ENCODE measurements around the gene POLR1H.
A peak's percentile ranks its signal among the peaks of the same experiment; 100 is the strongest.

The POLR1H gene

GRCh38 chr6:30093951-30094661 lies 33.0 kb downstream of the POLR1H start:
- DNase-seq (ENCODE audit: low read depth in 2 of 2) = no peak

- no peak for DNase-seq (ENCODE audit: low read depth in 2 of 2)
Measured at GRCh38 chr6:30096829-30097228, 35.8 kb downstream of the POLR1H start.

GRCh38 chr6:30097902-30098768 lies 37.1 kb downstream of the POLR1H start:
- DNase-seq (ENCODE audit: low read depth in 2 of 2) = no peak

DNA sequence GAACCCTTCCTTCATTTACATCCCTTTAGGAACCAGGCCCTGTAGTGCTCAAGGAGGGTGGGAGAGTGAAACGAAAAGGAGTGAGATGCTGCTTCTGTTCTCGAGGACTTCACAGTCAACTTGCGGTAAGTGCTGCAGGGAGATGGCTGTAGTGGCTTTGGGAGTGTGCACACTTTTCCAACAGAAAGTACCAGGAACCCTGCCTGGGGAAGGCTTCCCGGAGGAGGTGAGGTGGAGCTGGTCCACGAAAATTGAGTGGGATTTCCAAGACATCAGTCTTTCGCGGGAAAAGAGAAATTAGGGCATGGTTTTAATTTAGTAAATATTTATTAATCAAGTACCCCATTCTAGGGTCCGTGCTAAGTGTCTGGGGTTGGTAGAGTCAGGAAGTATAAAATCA lies 39.1 kb downstream of the POLR1H start:
- no peak for DNase-seq (ENCODE audit: low read depth in 2 of 2)

DNA sequence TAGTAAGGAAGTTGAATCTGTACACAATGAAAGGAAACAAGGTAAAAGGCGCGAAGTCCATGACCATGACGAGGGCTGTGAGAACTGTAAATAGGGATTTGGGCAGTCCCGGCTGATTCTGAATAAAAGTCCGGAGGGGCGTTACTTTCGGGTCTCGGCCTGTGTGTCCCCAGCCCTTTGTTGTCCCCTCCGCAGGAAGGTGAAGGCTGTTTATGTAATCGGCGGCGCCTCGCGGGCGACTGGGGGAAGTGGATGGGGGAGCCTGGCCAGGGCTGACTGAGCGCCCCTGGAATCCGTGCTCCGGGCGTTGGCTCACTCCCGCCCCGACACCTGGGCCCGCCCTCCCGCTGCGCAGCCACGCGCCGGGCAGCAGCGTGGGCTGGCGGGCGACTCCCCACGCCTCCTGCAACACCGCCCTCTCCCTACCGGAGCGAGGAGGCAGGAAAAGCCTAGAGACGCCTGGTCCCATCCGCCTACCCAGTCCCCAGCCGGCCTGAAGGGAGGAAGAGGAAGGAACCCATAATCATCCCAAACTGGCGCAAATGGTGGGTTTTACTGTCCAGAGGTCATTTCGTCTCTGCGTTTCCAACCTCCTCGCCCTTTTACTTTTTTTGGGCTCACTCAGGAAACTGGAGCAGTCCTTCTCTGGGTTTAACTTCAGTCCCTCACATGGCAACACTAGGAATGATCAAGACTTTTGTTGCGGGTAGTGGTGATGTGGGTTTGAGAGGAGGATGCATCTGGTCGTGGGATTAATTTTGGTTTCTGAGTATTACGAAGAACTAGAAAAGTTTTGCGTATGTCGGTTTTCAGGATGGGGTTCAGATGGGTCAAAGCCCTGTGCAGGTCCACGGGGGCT lies 39.7 kb downstream of the POLR1H start:
- no peak for DNase-seq (ENCODE audit: low read depth in 2 of 2)

- peak; percentile 39 to 65 for DNase-seq (ENCODE audit: low read depth in 2 of 2)
Measured at GRCh38 chr6:30101444-30102413, 40.7 kb downstream of the POLR1H start.

- no peak for DNase-seq (ENCODE audit: low read depth in 2 of 2)
Measured at GRCh38 chr6:30102414-30102969, 41.4 kb downstream of the POLR1H start.

DNA sequence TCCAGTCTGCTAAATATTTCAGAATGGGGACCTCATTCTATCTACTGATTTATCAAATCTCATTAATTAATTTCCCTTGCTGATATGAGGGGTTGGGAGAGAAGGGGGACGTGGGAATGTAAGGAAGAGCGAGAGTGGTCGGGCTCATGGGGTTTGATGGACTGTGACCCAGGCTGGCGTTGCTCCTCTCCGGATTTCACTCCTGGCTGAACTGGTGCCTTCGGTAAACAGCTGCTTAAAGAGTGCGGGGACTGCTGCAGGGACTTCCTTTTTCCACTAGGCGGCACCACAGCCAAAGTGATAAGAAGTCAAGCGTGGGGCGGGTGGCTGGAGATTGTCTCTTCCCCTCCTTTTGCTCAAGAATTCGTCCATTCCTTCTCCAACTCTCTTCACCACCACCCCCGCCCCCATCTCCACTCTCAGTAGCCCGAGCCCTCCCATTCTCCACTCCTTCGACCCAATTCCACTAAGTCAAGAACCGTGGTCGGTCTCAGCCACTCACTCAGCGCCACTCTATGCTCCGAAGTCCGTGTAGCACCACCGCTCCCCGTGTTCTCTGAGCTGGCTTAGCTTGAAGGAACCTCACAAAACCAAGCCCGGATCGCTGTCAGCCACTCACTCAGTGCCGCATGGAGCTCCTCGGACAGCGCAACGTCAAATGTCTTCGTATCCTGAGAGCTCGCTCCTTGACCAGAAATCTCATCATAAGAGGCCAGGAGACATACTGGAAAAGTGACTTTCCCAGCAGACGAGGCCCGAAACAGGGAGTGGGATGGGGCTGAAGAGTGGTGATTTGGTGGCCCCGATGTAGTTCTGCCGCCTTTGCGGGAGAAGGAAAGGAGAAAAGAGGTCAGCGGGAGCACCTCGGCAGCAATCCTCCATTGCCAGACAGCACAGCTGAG lies 42.2 kb downstream of the POLR1H start:
- DNase-seq (ENCODE audit: low read depth in 2 of 2) = peak; percentile 64 to 77

DNA sequence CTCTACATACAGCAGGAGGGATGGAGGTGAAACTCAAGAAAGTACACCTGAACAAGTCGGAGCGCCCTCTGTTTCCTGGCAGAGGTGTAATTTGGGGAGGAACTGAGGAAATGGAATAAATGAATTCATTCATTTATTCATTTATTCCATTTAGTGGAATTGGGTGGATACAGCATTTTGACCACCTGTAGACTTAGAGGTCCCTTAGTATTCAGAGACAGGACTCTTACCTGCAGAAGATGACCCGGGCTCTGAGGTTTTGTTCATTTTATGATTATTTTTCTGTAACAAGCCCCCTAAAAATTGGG lies 42.8 kb downstream of the POLR1H start:
- DNase-seq (ENCODE audit: low read depth in 2 of 2) = no peak

DNA sequence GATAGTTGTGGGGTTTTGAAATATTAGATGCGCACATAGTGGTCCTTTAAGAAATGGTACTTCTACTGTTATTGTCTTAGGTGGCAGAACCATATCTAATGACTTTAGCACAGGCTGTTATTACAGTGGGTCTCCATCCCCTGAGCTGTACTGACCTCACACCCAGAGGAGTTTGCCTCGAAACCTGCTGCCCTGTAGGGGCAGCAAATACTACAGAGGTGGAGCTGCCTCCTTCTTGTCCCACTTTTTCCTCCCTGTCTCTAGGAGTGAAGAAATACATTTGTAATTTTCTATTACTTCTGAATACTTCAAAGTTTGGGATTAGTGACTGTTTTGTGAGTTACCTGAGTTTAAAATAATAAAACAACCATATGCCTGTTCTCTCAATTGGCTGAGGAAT lies 43.6 kb downstream of the POLR1H start:
- no peak for DNase-seq (ENCODE audit: low read depth in 2 of 2)

GRCh38 chr6:30111266-30111856 lies 50.3 kb downstream of the POLR1H start:
- no peak for DNase-seq (ENCODE audit: low read depth in 2 of 2)

DNA sequence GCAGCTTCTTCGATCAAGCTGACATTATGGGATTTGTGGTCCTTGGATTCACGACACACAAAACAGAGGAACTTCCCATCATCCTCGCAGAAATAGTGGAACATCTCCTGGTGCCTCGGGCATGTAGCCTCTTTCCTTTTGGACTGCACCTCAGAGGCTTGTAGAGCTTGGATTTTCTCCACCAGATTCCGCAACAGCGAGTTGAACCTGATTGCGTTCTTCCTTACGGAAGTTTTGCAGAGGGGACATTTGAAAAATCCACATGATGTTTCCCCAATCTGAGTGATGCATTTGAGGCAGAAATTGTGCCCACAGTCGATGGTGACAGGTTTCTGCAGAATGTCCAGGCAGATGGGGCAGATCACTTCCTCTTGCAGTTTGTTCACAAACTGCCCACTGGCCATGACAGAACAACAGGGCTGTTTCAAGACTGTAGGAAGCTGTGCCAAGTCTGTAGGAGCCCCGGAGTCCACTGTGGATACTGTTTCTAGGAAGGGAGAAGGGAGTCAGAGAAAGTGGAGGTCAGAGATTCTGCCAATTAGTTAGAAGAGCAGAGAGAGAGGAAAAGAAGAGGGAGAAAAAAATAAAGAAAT lies 51.4 kb downstream of the POLR1H start:
- no peak for DNase-seq (ENCODE audit: low read depth in 2 of 2)

GRCh38 chr6:30113003-30113759 lies 52.1 kb downstream of the POLR1H start, which contains the start of gene TRIM31:
Gene TRIM31, minus strand, starts transcription at chr6:30113090. Its CDS starts 285 bp downstream, at chr6:30112805.
- no peak for DNase-seq (ENCODE audit: low read depth in 2 of 2)

GRCh38 chr6:30113841-30114240 lies 52.8 kb downstream of the POLR1H start:
- no peak for DNase-seq (ENCODE audit: low read depth in 2 of 2)

All from stimulated activated CD4-positive, alpha-beta T cell treated with anti-CD3 and anti-CD28 coated beads, Interleukin-1b, Interleukin-23, amount 100 ng/mL, for 4 hours (primary cell).